ENCODE data around the gene CASP14.

The CASP14 gene

GRCh38 chr19:15098460-15098859, 49.2 kb downstream of the CASP14 start:
- TF ChIP-seq GATA2 (IDR thresholded peaks at IDR 0.05; ENCODE audit: low read depth, low read length), result no peak
- TF ChIP-seq GATA3 (IDR thresholded peaks at IDR 0.05; ENCODE audit: low read depth, low read length), result no peak

GRCh38 chr19:15099017-15099582, 49.8 kb downstream of the CASP14 start:
- TF ChIP-seq GATA2 (IDR thresholded peaks at IDR 0.05; ENCODE audit: low read depth, low read length) (no peak), GATA3 (IDR thresholded peaks at IDR 0.05; ENCODE audit: low read depth, low read length) (no peak)

DNA sequence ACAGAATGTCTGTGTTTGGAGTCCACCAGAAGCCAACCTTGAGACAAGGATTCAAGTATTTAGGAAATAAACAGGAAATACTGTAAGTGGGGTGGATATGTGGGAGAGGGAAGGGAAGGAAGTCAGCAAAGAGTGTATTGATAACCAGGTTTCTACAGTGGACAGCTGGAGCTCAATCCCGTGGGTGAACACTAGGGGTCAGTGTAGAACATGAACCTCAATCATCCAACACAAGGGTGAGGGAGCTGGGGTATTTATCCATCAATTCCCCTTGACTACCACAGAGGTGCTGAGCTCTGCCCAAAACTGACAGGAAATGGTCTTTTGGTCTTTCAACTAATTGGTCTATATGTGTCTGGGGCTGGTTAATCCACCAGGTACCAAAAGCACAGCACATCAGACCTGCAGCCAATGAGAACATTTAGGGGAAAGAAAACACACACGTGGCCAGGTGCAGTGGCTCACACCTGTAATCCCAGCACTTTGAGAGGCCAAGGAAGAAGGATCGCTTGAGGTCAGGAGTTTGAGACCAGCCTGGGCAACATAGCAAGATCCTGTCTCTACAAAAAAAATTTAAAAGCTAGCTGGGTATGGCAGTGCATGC, 52.3 kb downstream of the CASP14 start:
- TF ChIP-seq GATA3 (IDR thresholded peaks at IDR 0.05; ENCODE audit: low read depth, low read length) (no peak), GATA2 (IDR thresholded peaks at IDR 0.05; ENCODE audit: low read depth, low read length) (no peak)

GRCh38 chr19:15104003-15104402, 54.7 kb downstream of the CASP14 start:
- TF ChIP-seq GATA2 (IDR thresholded peaks at IDR 0.05; ENCODE audit: low read depth, low read length) (no peak), GATA3 (IDR thresholded peaks at IDR 0.05; ENCODE audit: low read depth, low read length) (no peak)

DNA sequence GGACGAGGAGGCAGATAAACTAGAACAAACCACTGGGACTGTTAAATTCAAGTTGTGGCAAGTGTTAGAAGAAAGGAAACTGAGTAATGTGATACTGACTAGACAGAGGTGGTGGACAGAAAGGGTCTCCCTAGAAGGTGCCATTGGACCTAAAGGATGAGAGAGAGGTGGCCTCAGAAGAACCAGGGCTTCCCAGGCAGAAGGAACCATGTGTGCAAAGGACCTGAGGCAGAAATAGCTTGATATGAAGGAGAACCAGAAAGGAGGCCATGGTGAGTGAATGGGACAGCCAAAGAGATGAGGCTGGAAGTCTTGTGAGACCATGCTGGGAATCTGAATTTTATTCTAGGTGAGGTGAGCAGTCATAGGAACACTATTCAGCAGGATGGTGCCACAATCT, 55.1 kb downstream of the CASP14 start:
- TF ChIP-seq GATA2 (IDR thresholded peaks at IDR 0.05; ENCODE audit: low read depth, low read length) (no peak), GATA3 (IDR thresholded peaks at IDR 0.05; ENCODE audit: low read depth, low read length) (no peak)

DNA sequence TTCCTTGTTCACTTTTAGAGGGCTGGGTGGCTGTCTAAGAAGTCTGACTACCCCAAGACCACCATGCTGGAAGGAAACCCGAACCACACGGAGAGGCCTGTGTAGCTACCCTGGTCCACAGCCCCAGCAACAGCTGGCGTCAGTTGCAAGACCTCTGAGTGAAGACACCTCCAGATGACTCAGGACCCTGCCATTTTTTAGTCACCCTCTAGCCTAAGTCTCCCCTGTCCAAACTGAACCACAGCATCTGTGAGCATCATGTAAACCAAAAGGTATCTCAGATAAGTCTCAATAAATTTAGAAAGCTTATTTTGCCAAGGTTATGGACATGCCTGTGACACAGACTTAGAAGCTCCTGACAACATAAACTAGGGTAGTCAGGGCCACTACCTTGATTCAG, 55.8 kb downstream of the CASP14 start:
- TF ChIP-seq GATA2 (IDR thresholded peaks at IDR 0.05; ENCODE audit: low read depth, low read length) (no peak), GATA3 (IDR thresholded peaks at IDR 0.05; ENCODE audit: low read depth, low read length) (no peak)

DNA sequence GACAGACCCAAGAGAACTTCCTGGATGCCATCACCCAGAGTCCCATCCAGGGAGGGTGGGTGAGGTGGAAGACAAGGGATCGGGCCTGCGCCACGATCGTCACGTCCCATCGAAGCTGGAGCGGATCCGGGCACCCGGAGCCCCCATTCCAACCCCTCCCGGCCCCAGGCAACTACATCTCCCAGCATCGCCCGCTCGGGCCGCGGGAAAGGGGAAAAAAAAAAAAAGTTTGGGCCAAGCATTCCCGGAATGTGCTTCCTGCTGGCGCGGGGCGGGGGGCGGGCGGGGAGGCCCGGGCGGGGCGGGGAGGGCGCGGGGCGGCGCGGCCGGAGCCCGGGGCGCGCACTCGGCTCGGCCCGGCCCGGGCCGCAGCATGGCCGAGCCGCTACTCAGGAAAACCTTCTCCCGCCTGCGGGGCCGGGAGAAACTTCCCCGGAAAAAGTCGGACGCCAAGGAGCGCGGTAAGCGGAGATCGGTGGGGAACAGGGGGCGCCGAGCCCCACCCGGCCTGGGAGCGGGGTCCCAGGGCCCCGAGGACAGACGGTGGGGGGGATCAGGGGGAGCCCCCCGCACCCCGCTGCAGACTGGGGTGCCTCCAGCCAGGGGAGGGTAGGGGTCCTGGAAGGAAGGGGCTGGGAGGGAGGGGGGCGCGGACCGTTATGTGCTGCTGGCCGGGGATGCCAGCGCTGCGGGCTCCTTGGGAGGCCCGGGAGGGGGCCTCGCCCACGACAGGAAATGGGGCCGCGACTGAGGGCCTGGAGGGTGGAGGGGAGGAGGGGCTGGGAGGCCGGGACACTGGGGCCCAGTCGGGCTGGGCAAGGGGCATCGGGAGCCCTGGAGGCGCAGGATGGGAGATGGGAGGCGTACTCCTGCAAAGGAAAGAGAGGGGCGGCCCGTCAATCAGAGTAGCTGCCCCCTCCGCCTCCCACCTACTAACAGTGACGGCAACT, 58.1 kb downstream of the CASP14 start, which contains the start of gene SYDE1:
Gene SYDE1, plus strand, starts transcription at position 341 of the 950 bp plus-strand sequence. Its CDS starts 33 bp downstream, at position 374.
- no peak for TF ChIP-seq GATA3 (IDR thresholded peaks at IDR 0.05; ENCODE audit: low read depth, low read length)
- no peak for TF ChIP-seq GATA2 (IDR thresholded peaks at IDR 0.05; ENCODE audit: low read depth, low read length)

All from SH-SY5Y (cell line).